ENCODE results near the gene C16orf96. TPM values are rescaled to one million over a fixed set of nuclear protein-coding genes. Genes with fewer than 3 reads are reported as not detected.

C16orf96 gene
- total RNA-seq, 1 donor from 2014 or later: 0.54 TPM

DNA sequence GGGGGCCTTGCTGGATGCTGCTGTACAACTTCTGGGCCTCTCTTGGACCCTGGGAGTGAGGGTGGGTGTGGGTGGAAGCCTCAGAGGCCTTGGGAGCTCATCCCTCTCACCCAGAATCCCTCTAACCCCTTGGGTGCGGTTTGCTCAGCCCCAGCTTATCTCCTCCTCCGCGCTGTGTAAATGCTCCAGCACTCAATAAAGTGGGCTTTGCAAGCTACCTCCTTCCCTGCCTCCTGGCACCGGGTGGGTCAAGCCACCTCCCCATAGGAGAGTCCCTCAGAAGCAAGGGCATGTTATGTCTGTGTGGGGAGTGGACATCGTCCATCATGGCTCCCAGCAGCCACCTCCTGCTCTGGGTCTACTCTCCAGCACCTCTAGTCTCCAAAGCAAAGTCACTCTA is 46.0 kb upstream of the C16orf96 start:
- Mint-ChIP-seq H3K4me3 (ENCODE audit: unreplicated experiment) (peak overlapping the region; percentile 52), H3K4me1 (ENCODE audit: unreplicated experiment) (peaks cover 10% of the 10 kb centered on the region), H3K36me3 (ENCODE audit: low read depth, unreplicated experiment) (peaks cover 49% of the 10 kb centered on the region), H3K9me3 (ENCODE audit: unreplicated experiment) (no peaks in the 10 kb centered on the region), H3K27me3 (ENCODE audit: unreplicated experiment) (peaks cover 8% of the 10 kb centered on the region), H3K27ac (ENCODE audit: unreplicated experiment) (peak overlapping the region; percentile 41)
- TF ChIP-seq, protein P1, sequence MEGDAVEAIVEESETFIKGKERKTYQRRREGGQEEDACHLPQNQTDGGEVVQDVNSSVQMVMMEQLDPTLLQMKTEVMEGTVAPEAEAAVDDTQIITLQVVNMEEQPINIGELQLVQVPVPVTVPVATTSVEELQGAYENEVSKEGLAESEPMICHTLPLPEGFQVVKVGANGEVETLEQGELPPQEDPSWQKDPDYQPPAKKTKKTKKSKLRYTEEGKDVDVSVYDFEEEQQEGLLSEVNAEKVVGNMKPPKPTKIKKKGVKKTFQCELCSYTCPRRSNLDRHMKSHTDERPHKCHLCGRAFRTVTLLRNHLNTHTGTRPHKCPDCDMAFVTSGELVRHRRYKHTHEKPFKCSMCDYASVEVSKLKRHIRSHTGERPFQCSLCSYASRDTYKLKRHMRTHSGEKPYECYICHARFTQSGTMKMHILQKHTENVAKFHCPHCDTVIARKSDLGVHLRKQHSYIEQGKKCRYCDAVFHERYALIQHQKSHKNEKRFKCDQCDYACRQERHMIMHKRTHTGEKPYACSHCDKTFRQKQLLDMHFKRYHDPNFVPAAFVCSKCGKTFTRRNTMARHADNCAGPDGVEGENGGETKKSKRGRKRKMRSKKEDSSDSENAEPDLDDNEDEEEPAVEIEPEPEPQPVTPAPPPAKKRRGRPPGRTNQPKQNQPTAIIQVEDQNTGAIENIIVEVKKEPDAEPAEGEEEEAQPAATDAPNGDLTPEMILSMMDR (IDR thresholded peaks at IDR 0.05; ENCODE audit: unreplicated experiment): no peak
- DNase-seq (ENCODE audit: low spot score): no peak

DNA sequence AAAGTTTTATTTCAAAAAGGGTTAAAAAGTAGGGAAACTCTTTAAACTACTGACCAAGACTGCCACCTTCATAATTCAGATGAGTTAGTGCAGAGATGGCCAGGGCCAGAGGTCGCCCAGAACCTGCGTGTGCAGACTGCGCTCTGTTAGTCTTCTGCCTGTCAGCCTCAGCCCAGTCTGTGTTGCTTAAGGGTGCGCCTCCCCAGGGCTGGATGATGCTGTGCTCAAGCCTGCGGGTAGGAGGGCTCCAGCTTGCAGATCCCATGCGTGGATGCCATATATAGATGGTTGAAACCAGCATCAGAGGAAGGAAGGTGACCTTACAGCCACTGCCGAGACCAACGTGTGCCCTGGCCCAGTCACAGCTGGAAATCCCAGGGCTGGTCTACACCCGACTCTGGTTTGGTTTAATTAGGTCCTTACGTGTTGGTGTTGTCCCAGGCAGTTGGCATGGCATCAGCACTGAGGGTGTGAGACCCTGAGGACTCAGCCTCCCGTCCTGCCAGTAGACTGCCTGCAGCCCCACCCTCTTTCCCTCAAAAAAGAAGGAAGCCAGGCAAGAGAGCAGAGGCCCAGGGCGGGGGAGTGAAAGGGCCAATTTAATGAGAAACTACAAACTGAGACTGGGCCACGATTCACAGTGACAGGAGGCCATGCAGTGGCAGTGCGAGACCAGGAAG is 45.3 kb upstream of the C16orf96 start:
- no peak for DNase-seq (ENCODE audit: low spot score)
- H3K9me3 Mint-ChIP-seq (ENCODE audit: unreplicated experiment): no peaks in the 10 kb centered on the region
- peak overlapping the region; percentile 52 for H3K27ac Mint-ChIP-seq (ENCODE audit: unreplicated experiment)
- TF ChIP-seq, protein P1 (IDR thresholded peaks at IDR 0.05; ENCODE audit: unreplicated experiment): no peak
- peaks cover 43% of the 10 kb centered on the region for H3K36me3 Mint-ChIP-seq (ENCODE audit: low read depth, unreplicated experiment)
- H3K4me3 Mint-ChIP-seq (ENCODE audit: unreplicated experiment): peak overlapping the region; percentile 70
- H3K4me1 Mint-ChIP-seq (ENCODE audit: unreplicated experiment): peaks cover 18% of the 10 kb centered on the region
- H3K27me3 Mint-ChIP-seq (ENCODE audit: unreplicated experiment): peaks cover 11% of the 10 kb centered on the region

DNA sequence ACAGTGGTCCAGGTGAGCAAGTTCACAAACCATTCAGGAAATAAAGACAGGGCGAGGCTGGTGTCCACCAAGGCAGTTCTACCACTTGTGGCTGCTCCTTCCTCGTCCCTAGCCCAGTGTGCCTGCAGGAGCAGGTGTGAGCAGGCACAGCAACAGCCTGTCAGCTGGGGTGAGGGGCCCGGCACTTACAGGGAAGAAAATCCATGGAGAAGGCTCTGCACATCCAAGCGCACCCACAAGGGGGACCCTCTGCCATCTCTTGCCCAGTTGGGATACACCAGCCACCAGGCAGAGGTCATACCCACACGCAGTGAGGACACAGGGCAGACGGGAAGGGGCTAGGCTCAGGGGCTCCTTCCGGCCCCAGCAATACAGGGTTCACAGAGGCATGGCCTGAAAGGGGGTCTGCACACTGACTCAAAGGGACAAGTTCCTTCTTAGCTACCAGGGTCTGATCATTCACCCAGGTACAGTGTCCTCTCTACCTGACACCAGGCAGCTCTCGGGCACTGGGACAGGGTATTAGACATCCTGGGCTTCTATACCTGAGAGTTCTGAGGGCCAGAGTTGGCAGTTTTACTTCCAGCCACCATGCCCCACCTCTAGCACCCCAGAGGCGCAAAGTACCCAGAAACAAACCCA is 44.6 kb upstream of the C16orf96 start:
- Mint-ChIP-seq H3K27ac (ENCODE audit: unreplicated experiment) (peak overlapping the region; percentile 52), H3K4me3 (ENCODE audit: unreplicated experiment) (peak overlapping the region; percentile 79), H3K27me3 (ENCODE audit: unreplicated experiment) (peaks cover 11% of the 10 kb centered on the region), H3K36me3 (ENCODE audit: low read depth, unreplicated experiment) (peaks cover 39% of the 10 kb centered on the region), H3K4me1 (ENCODE audit: unreplicated experiment) (peaks cover 21% of the 10 kb centered on the region), H3K9me3 (ENCODE audit: unreplicated experiment) (no peaks in the 10 kb centered on the region)
- TF ChIP-seq, protein P1 (IDR thresholded peaks at IDR 0.05; ENCODE audit: unreplicated experiment): peak; percentile 64
- DNase-seq (ENCODE audit: low spot score): peak; percentile 67

DNA sequence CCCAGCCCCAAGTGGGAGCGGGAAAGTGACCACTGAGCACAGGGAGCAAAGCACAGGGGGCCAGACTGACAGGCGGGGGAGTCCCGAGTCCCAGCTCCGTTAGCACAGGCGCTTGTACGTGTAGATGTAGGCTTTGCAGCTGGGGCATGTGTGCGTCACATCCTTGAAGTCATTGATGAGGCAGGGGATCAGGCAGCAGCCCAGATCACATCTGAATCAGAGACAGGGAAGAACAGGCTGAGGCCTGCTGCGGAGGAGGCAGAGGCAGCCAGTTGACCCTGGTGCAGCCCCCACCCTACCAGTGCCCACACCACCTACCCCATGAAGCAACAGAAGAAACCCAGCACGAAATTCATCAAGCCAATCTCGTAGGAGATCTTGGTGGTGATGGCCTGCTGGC is 43.7 kb upstream of the C16orf96 start:
- no peaks in the 10 kb centered on the region for H3K9me3 Mint-ChIP-seq (ENCODE audit: unreplicated experiment)
- peaks cover 11% of the 10 kb centered on the region for H3K27me3 Mint-ChIP-seq (ENCODE audit: unreplicated experiment)
- peak overlapping the region; percentile 82 for H3K27ac Mint-ChIP-seq (ENCODE audit: unreplicated experiment)
- DNase-seq (ENCODE audit: low spot score): no peak
- H3K4me1 Mint-ChIP-seq (ENCODE audit: unreplicated experiment): peaks cover 21% of the 10 kb centered on the region
- peaks cover 37% of the 10 kb centered on the region for H3K36me3 Mint-ChIP-seq (ENCODE audit: low read depth, unreplicated experiment)
- TF ChIP-seq, protein P1 (IDR thresholded peaks at IDR 0.05; ENCODE audit: unreplicated experiment): no peak
- peak overlapping the region; percentile 79 for H3K4me3 Mint-ChIP-seq (ENCODE audit: unreplicated experiment)

All from endothelial cell (in vitro differentiated cells).